ENCODE measurements around the gene PARVA.

- TF ChIP-seq CTCF (IDR thresholded peaks at IDR 0.05; ENCODE audit: insufficient read depth, low read depth, low read length) (no peak), EZH2 (IDR thresholded peaks at IDR 0.05; ENCODE audit: insufficient read depth, low read length) (no peak)
Measured at GRCh38 chr11:12499071-12499470, 121.7 kb downstream of the PARVA start.

Data from astrocyte (in vitro differentiated cells and primary cell).